Suppressor macrophage treated with lipopolysaccharide for 1 hour (primary cell): ENCODE measurements around the gene ADO.

Experiments used
- DNase-seq, 3 donors: peaks; one replicate each; pipeline ENCODE4 v3.0.0-alpha.2; 2020 to 2022

Gene ADO

DNA sequence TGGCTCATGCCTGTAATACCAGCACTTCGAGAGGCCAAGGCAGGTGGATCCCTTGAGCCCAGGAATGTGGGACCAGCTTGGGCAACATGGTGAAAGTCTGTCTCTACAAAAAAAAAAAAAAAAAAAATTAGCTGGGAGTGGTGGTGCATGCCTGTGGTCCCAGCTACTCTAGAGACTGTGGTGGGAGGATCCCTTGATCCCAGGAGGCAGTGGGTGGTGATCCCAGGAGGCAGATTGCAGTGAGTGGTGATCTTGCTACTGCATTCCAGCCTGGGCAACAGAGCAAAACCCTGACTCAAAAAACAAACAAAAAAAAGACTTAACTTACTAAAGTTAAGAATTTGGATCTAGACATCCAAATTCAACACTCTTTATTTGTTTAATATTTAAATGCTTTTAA lies 10.2 kb upstream of the ADO start:
- DNase-seq: no peak

DNA sequence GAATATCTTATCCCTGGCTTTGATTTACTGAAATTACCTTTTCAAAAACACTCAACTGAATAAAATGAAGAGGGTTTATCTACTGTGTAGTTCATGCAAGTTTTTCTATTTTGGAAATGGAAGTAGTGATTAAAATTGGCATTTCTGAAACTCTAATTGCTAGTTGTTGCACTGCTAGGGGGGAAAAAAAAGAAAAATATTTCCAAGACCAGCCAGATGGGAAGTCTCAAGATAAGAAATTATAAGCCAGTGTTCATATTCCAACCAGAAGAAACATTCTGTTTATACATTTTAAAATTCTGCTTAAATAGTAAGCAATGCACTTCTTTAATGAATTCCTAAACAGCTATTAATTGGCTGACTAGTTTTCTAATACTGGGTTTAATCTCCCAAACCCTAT lies 9.4 kb upstream of the ADO start:
- DNase-seq: no peak

DNA sequence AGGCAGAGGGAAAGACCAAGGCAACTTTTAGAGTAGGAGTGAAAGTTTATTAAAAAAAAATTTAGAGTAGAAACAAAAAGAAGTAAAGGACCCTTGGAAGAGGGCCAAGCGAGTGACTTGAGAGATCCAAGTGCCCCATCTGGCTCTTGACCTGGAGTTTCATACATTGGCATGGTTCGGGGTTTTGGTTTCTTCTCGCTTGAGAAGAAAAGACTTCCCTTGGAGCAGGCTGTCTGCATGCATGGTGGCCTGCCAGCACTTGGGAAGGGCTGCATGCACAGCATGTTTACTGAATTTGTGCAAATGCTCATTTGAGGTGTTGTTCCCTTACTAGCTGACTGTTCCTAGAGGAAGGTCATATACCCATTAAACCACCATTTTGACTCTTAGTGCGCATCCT lies 8.8 kb upstream of the ADO start:
- no peak for DNase-seq

DNA sequence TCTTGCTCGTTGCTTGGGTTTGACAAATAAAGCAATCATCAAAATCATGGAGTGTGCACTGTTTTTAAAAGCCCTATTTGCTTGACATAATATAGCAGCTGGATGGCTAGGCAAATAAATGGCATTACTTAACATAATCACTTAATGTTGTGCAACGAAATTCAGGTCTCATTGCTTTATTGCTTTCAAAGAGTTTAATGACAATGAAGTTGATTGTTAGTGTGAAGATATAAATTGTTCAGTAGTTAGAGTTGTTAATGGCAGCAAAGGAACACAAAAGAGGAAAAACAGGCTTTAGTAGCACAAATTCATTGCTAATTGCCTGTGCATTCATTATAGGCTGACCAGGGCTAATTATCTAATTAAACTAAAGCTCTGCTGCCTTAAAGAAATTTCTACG lies 7.6 kb upstream of the ADO start:
- no peak for DNase-seq

DNA sequence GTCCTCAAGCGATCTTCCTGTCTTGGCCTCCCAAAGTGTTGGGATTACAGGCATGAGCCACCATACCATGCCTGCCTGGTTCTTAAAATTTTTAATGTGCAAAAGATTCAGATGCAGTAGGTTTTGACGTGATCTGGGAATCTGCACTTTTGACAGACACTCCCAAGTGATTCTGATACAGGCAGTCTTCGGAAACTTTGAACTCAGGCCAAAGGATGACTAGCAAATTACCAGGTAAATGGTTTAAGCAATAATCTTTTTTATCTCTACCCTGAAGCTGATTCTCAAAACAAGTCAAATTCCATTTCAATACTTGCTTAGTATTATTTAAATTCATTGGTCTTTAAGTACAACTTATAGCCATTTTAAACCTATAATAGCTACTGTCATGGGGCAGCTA lies 2.6 kb upstream of the ADO start:
- no peak for DNase-seq

DNA sequence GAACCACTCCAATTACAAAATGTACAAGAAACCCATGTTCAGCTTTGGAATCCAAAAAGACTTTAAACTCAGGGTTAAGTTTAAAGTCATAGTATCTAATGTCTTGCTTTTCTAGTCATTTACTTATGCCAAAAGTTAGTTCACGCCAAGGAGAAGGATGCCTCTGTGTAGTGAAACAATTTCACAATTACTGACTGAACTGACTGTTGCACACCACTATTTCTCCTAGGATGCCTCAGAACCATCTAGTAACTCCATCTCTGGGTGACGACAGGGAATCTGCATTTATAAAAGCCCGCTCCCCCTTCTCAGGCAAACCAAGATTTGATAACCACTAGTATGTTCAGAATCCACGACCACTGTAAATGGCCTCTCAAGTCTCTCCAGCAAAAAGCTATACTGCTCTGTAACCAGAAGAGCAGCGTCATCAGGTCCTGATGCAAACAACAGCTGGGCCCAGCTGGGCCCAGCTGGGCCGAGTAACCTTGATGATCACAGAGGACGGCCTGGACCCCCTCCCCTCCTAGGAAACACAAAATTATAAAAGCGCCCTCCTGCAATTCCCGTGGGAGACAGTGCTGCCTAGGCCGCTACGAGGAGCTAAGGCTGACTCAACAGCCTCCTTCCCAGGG lies 680 bp upstream of the ADO start:
- DNase-seq: no peak

DNA sequence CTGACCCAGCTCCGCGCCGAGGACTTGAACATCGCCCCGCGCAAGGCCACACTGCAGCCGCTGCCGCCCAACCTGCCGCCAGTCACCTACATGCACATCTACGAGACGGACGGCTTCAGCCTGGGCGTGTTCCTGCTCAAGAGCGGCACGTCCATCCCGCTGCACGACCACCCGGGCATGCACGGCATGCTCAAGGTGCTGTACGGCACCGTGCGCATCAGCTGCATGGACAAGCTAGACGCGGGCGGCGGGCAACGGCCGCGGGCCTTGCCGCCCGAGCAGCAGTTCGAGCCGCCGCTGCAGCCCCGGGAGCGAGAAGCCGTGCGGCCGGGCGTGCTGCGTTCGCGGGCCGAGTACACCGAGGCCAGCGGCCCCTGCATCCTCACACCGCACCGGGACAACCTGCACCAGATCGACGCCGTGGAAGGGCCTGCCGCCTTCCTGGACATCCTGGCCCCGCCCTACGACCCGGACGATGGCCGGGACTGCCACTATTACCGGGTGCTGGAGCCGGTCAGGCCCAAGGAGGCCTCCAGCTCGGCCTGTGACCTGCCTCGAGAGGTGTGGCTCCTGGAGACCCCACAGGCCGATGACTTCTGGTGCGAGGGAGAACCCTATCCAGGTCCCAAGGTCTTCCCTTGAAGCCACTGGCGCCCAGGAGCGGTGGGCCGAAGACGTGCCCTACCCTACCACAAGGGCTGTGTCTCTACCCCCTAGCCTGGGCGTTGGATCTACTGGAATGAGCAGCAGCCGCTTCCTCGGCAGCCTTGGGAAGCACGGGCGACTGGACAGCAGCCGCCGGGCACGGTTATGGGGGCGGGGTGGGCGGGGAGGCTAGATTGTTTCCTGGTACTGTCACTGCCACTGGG lies 945 bp downstream of the ADO start:
- DNase-seq: peak in 2 of 3 donors; percentile 48 to 62

DNA sequence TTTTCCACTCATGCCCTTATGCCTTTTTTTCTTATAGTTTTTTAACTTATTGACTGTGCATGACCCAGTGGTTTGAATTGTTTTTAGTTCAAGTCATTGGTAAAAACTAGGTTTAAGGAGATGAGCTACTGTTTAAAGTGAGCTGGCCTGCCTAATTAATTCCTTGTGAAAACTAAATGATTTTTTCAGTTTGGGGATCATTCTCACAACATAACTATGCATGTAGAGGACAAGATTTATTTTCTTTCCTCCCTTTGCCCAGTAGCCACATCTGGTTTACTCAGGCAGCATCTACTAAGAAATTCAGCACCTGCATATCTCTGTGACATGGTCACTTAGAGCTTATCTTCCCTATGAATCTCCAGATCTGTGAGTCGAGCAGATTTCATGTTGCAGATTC lies 1.7 kb downstream of the ADO start:
- DNase-seq: no peak

DNA sequence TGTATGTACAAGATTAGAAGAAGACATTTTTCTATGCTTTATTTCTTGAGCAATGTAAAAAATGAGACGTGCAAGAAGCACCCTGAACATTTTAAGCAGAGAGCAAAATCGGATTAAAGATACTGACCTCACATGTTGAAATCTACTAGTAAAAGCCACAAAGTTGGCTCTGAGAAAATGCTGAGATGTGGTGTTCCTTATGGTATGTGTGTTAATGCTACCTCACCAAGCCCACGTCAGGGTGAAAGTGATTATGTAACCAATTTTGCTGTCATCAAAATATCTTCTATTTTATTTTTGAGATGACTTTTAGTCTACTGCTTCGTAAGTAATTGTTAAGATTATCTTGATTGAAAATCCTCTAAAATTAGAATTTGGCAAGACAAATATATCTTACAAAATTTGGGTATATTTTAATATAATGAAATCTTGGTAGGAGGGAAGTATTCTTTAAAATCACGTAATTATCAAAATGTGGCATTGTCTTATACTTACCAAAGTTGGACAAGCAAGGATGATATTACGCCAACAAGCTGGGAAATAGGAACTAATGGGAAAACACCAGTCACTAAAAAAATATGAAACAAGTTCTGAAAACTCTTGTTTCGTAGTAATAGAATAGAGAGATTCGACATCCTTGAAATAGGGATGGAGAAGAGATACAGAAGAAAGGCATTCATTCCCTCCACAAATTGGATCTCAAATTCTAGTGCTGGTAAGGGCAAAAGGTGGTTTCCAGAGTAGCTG lies 5.8 kb downstream of the ADO start:
- peak in 2 of 3 donors; percentile 47 to 59 for DNase-seq

DNA sequence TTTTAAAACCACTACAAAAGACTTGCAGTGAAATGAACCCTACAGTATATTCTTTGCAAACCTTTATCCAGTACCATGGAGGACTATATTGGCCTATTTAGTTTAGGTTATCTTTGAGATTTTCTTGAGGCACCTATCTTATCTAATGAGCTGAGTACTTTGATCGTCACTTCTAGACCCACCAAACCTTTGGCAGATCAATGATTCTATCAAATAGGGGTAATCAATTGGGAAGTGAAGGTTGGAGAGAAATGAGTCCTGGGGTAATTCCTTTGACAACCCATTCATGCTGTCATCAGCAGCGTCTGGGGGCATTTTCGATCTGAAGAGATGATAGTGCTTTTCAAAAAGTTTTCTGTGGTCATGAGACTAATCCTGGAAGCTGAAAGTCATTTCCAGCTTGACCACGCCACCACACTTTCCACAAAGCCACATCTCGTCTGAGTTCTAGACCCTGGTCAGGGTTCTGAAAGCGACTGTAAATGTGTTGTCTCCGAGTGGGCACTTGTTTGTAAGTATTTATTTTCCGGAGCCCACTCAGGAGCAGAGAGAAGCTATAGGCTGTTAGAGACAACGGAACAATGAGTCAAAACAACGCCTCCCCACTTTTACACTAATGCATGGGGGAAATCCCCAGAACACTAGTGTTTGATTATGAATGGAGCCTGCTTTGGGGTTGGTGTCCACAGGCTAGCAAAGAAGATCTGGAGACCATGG lies 6.8 kb downstream of the ADO start:
- DNase-seq: peak; percentile 48 to 59 (median 56)

DNA sequence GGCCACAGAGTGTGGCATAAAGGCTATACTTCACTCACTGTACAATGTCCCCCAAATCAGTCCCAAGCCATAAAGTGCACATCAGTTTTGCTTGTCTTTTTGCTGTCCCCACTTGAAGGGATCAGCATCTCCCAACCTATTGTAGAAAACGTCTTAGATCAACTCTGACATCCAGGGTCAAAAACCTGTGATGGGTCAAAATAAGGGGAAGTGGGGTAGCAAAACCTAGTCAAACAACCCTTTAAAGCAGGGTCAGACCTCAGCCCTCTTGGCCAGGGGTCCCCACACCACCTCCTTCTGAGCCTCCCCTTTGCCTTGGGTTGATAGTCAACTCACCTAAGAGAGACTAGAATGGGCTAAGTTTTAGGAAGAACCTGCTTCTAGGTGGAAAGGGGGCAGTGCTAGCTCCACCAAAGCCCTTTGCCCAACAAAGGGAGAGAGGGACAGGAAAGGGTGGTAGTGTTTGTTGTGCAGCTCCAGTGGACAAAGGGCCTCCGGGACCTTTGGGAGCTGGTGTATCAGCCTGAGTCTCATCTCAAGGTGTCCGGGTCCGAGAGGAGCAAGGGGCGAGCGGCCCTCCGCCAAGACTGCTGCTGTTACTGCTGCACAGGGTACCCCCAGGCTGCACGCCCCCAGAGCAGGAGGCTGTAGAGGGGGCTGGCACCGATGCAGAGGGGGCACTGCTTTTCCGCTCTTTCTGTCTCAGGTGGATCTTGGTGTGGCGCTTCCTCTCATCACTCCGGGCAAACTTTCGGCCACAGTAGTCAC lies 8.3 kb downstream of the ADO start:
- no peak for DNase-seq

DNA sequence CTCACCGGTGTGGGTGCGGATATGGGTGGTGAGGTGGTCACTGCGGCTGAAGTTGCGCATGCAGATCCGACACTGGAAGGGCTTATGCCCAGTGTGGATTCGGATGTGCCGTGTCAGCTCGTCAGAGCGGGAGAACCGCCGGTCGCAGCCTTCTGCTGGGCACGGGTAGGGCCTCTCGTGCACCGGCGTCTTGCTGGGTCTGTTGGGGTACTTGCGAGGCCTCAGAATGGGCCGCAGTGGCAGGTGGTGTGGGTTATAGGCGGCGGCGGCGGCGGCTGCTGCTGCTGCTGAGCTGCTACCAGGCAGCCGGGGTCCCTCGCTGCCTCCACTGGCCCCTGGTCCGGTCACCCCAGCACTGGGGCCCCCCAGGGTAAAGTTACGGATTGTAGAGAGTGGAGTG lies 8.9 kb downstream of the ADO start:
- no peak for DNase-seq

DNA sequence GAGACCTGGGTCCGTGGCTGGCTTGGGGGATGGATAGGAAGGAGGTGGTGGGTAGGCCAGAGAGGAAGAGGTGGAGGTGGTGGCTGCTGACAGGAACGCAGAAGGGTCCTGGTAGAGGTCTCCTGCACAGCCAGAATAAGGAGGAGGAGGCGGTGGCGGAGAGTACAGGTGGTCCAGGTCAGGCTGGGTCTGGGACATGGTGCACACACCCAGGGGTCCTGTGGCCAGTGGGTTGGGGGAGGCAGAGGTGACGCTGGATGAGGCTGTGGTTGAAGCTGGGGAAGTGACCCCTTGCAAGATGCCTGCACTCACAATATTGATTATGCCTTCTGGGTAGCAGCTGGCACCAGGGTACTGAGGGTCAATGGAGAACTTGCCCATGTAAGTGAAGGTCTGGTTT lies 9.5 kb downstream of the ADO start:
- DNase-seq: no peak

DNA sequence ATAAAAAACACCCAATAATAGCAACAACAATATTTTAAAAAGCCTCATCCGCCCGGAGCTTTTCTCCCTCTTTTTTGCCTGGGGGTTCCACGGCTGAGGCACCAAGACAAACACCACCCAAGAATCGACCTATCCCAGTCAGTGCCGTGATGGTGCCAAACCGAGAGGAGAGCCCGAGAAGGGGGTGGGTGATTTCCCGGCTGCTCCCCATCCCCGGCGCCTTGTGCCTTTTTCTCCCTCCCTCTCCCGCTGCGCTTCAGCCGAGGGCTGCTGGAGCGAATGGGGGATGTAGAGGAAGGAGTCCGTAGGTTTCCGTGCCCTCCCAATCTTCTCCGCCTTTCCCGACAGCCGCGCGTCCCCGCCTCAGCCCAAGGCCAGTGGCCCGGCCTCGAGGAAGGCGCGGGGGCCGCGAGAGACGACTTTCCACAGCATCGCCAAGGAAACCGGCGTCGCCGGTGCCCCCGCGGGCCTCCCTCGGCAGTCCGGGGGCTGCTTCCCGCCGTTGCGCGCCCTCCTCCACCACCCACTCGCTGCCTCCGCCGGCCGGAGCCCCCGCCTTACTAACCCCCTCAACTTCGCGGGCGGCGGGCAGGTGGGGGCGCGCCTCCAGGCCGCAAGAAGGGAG lies 10.3 kb downstream of the ADO start:
- peak in 2 of 3 donors; percentile 37 to 64 for DNase-seq

DNA sequence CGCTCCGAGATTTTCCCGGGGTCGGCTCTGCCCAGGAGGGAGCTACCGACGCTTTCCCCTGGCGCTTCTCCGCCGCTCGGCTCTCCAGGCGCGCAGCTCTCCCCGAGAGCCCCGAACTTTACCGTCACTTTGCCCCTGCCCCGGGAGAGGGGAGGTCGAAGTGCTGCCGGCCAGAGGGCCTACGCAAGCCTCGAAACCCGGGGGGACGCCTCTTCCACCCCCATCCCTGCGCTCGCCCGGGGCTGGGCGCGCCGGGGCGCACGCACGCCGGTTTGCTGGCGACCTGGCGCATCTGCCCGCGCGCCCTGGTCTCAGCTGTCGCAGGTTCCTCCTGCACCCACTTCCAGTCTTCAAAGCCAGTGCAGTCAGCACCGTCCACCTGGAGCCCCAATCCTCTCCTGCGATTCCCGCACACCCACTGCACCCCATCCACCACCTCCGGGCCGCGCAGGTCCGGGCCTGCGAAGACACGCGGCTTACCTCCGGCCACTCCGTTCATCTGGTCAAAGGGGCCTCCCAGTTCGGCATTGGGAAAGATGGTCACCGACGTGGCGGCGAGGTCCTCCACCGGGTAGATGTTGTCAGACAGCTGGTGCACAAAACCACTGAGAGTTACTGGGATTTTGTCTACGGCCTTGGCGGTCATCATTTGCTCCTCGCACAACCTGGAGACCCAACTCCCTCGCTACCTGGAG lies 11.0 kb downstream of the ADO start:
- peak in 2 of 3 donors; percentile 31 to 49 for DNase-seq

DNA sequence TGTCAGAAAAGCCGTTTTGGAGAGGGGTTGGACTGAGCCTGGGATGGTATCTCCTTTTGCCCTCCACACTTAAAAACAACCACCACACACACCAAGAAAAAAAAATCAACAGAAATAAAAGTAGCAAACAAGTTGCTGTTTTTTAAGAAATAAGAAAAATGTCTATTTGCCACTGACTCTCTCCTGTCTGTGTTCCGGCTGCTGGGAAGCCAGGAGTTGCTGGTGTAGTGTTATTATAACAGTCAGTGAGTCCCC lies 11.5 kb downstream of the ADO start:
- DNase-seq: no peak

DNA sequence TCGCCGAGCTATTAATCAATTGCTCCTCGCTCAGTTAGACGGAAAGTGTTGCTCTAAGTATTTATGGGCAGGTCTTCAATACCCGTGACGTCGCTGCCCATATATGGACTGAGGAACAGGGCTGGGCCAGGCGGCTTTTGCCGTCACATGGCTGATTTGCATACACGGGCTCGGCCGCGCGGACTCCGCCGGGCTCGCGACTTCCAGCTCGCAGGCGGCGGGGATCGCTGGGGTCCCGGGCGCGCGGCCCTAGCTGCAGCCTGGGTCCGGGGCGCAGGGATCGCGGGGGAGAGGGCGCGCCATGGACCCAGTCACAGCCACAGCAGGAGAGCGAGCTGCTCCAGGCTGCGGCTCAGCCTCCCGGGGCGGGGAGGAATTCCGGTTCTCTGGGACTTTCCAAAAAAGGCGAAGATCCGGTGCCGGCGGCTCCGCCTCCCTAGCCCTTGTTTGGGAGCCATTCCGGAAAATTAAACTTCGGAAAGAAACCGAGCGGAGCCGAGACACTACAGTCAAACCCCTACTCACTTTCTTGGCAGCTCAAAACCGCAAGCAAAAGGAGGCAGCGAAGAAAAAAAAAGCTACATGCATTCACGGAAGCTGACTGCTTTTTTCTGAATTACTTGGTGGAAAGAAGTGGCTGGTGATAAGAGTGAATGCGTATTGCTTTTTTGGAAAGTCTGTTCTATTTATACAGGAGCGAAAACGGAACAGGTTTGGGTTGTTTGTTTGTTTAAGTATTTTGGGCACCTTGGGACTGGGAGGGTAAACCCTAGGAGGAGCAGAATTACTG lies 12.0 kb downstream of the ADO start, which contains the start of gene EGR2:
Gene EGR2 (minus strand): TSS at position 36 of the 790 bp plus-strand sequence. CDS start 337 bp downstream, outside the sequence.
- peak; percentile 96 to 97 (median 96) for DNase-seq

DNA sequence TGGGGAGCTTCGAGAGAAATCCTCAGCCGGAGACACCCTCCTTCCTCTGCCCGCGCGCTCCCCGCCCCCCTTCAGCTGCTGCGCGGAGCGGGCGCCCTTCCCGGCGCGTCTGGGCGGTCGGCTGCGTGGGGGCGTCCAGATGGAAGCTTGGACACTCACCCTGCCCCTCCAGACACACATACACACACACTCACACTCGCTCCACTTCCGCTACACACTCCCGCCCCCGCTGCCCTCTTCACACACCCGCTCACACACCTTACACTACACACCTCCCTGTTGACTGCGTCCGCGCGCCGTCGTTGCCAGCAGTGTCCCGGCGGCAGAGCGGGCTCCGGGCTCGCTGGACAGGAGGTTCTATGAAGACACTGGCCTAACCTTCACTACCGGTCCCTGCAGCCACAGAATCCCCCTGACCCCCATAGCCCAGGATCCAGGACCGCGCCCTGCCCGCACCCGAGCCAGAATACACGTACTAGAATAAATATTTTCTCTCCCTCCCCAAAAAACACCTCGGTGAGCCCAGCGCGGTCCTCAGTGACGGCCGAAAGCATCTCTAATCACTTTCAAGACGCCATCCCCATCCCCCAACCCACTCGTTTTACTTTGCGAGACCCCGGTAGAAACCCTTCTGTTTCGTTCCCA lies 12.7 kb downstream of the ADO start:
- DNase-seq: peak in 2 of 3 donors; percentile 58 to 72

DNA sequence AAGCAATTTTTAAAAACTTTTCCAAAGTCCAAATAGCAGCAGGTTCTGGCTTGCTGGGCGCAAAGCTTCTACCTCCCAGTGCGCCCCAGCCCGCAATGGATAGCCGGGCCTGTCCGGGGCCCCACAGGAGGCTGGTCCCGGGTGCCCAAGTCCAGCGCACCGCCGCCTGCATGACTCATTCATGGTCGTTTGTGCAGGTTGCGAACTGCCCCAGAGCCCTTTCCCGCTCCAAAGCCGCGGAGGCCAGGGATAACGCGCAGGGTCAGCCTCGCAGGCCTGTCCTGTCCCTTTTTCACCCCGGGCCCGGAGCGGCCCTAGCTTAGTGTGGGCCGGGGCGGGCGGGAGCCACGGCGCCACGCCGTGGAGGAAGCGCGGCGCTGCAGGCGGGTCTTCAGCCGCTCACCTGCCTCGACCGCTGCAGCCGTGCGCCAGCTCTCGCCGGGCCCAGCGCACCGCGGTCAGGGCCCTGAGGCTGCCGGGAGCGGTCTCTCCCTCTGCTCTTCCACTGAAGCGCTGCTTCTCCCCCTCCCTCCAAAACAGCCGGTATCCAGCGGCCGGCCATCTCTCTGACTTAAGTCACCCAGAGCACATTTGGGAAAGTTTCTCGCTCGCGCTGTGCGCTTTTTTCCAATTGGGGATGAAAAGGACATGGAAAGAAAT lies 13.4 kb downstream of the ADO start:
- DNase-seq: peak; percentile 82 to 93 (median 90)
